ENCODE data around the gene SRRM4.

GRCh38 chr12:118959348-118959747, 22.0 kb upstream of the SRRM4 start:
- TF ChIP-seq CEBPB (IDR thresholded peaks at IDR 0.05), result no peak
- TF ChIP-seq EP300 (IDR thresholded peaks at IDR 0.05; ENCODE audit: borderline replicate concordance), result no peak
- TF ChIP-seq TAF1 (IDR thresholded peaks at IDR 0.05; ENCODE audit: low read depth), result no peak
- TF ChIP-seq REST (IDR thresholded peaks at IDR 0.05; ENCODE audit: low read depth), result no peak
- TF ChIP-seq YY1 (IDR thresholded peaks at IDR 0.05; ENCODE audit: low read depth), result no peak
